ENCODE results near the gene MKLN1. TPM values are rescaled to one million over a fixed set of nuclear protein-coding genes. Genes with fewer than 3 reads are reported as not detected.
A peak's percentile ranks its signal among the peaks of the same experiment; 100 is the strongest.

MKLN1 gene
- total RNA-seq, 1 experiment from 2014 or later: 32.0 TPM

GRCh38 chr7:131354390-131354789 lies 26.7 kb downstream of the MKLN1 start:
- no peak for DNase-seq (ENCODE audit: low read depth)

DNA sequence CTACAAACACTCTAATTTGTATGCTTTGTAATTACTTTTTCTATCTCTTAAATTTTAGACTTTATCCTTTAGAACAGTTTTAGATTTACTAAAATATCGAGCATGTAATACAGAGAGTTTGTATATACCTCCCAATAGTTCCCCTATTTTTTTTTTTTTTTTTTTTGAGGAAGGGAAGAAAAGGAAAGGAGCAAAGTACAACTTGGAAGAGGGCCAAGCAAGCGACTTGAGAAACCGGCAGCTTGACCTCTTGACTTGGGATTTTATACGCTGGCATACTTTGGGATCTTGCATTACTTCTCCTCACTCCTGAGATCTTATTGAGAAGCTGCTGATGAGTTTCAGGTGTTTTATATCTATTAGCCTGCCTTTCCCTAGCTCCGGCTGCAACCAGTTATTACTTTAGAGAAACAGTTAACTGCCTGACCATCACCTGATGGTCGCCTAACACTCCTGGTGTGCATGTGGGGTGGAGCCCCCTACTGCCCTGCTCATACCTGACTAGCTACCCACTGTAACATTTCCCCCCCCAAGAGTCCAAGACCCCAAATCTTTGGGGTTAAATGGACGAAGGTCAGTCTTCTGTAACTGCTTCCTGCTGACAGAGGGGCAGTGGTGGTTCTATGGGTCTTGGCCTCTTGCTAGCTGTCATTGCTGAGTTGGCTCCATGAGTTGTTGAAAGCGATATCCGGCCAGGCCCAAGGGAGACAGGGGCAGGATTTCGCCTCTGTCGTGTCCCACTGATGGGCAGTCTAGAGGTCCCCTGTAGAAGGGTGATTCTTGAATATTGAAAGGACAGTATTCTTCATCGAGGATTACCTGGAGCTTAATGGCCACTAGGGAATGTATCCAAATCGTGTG lies 28.5 kb downstream of the MKLN1 start:
- DNase-seq (ENCODE audit: low read depth): no peak

GRCh38 chr7:131357282-131357880 lies 29.7 kb downstream of the MKLN1 start:
- peak; percentile 18 for DNase-seq (ENCODE audit: low read depth)

GRCh38 chr7:131358636-131359035 lies 31.0 kb downstream of the MKLN1 start:
- no peak for DNase-seq (ENCODE audit: low read depth)

- DNase-seq (ENCODE audit: low read depth): no peak
Measured at GRCh38 chr7:131359136-131359776, 31.6 kb downstream of the MKLN1 start.

GRCh38 chr7:131363719-131364118 lies 36.0 kb downstream of the MKLN1 start:
- peak; percentile 14 for DNase-seq (ENCODE audit: low read depth)

DNA sequence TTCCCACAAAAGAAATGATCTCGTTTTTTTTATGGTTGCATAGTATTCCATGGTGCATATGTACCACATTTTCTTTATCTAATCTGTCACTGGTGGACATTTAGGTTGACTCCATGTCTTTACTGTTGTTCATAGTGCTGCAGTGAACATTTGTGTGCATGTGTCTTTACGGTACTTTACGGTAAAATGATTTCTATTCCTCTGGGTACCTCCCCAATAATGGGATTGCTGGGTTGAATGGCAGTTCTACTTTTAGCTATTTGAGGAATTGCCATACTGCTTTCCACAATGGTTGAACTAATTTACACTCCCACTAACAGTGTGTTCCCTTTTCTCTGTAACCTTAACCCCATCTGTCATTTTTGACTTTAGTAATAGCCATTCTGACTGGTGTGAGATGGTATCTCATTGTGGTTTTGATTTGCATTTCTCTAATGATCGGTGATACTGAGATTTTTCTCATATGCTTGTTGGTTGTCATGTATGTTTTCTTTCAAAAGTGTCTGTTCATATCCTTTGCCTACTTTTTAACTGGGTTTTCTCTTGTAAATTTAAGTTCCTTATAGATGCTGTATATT lies 37.2 kb downstream of the MKLN1 start:
- DNase-seq (ENCODE audit: low read depth): peak; percentile 27

GRCh38 chr7:131365838-131366237 lies 38.2 kb downstream of the MKLN1 start:
- DNase-seq (ENCODE audit: low read depth): no peak

DNA sequence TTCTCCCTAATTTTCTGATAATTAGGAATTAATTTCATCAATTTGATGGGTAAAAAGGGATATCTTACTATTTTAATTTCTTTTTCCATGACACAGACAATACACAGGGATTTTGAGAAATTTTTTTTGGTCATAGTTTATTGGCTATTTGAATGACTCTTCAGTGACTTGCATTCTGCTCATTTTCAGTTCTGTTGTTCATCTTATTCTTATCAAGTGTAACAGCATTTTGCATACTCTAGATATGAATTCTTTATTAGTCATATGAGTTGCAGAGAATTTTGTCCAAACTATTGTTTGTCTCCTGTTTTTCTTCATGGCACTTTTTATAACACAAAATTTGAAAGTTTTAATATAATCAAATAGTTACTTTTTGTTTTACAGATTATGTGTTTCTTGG lies 41.7 kb downstream of the MKLN1 start:
- DNase-seq (ENCODE audit: low read depth): no peak

DNA sequence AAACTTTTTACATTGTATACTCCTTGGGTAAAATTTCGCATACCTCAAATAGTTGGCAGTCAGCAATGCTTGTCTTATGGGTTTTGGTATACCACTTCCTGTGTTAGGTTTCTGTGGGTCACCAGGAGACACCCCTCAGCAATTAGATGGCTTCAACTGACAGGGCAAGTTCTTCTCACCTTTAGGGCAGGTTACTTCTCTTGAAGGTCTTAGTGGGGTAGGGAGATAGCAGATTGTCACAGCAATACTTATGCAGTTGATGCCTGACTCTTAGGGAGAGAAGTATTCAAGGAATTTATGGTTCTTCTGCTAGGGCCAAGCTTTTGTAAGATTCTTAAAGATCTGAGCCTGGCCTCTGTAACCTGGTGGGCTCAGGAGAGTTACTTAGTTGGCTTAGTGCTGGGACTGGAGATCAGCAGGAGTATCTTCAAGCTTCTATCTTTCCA lies 42.9 kb downstream of the MKLN1 start:
- peak; percentile 84 for DNase-seq (ENCODE audit: low read depth)

GRCh38 chr7:131371411-131371810 lies 43.7 kb downstream of the MKLN1 start:
- DNase-seq (ENCODE audit: low read depth): no peak

- no peak for DNase-seq (ENCODE audit: low read depth)
Measured at GRCh38 chr7:131372554-131372953, 44.9 kb downstream of the MKLN1 start.

DNA sequence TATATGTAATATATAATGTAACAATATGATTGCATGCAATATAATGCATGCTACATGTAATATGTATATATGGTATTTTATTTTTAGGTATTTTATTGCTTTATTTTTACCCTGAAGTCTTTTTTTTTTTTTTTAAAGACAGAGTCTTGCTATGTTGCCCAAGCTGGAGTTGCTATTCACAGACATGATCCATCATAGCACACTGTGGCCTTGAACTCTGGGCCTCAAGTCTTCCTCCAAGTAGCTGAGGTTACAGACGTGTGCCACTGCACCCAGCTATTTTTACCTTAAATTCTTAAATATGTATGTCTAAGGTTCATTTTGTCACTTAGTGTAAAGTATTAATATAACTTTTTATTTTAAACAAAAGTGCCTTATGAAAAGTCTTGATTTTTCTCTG lies 47.1 kb downstream of the MKLN1 start:
- no peak for DNase-seq (ENCODE audit: low read depth)

DNA sequence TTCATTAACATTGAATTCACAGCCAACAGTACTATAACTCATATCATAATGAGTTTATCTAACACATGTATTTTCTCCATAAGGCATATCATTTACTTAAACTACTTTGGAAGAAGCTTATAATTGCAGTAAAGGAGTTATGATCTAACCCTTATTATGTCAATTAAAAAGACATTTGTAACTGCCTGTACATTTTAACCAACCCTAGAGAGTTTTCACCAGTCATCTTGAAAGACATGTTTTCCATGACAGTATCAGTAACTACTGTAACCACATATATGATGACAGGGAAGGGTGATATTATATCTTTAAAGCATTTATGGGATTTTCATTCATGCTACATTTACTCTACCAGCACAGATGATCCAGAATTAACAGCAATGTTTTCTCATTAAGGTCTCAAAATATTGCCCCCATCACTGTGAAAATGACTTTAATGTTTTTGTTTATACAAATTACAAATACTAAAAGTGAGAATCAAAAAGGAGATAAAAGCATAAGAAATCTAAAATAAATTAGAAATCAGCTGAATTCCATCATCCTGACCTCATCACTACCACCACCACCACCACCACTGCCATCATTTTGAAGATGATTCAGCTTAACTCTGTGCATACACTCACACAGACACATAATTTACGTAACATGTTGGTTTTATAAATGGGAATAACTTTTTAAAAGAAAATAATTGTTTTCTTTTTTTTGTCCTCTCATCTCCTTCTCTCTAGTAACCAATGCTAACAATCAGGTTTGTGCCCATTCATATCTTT lies 53.6 kb downstream of the MKLN1 start:
- peak; percentile 71 for DNase-seq (ENCODE audit: low read depth)

DNA sequence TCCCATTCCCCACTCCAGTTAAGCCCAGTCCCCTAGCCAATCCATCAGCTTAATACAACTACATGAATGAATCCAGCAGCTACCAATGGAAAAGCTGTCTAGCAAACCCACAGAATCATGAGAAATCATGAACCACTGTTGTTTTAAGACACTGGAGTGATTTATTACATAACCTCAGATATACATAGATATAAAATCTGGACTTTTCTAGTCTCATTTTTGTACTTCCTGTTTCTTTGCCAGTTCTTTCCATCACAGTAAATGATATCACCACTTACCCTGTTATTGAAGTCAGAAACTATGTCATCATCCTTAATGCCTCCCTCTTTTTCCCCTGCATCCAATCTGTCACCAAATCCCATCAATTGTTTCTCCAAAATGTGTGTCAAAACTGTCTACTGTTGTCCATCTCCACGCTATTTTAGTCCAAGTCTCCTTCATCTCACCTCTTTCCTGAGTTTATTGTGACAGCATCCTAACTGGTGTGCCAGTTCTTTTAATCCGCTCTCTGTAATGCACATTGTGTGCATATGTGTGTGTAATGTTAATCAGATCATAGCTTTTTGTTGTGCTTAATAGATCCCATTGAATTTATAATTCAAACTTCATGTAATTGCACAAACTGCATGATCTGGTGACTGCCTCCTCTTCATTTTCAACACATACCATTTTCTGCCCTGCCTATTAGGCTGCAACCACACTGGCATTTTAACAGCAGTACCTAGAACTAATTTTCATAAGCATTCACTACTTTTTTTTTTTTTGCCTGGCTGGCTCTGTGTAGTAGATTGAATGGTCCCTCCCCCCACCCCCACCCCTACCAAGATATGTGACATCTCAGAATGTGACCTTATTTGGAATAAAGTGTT lies 56.0 kb downstream of the MKLN1 start:
- DNase-seq (ENCODE audit: low read depth): peak; percentile 51

DNA sequence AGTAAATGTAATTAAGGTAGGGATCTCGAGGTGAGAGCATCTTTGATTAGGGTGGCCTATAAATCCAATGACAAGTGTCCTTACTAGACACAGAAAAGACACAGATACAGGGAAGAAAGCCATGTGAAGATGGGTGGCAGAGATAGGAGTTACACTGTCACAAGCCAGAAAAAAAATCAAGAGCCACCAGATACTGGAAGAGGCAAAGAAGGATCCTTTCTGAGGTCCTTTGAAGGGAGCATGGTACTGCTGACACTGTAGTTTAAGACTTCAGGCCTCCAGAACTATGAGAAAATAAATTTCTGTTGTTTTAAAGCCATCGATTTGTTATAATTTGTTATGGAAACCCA lies 56.6 kb downstream of the MKLN1 start:
- no peak for DNase-seq (ENCODE audit: low read depth)

DNA sequence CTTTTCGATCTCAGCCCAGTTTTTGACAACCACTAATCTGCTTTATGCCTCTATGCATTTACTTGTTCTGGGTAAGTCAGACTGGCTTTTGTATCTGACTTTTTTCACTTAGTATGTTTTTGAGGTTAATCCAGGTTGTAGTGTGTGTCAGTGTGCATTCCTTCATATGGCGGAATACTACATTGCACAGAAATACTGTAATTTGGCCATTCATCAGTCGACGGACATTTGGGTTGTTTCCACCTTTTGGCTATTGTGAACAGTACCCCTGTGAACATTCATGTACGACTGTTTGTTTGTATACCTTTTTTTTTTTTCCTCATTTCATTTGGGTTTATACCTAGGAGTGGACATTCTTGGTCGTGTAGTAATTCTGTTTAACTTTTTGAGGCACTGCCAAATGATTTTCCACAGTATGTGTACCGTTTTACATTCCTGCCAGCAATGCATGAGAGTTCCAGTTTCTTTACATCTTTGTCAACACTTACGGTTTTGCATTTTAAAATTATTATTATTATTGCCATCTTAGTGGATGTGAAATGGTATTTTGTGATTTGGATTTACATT lies 57.4 kb downstream of the MKLN1 start:
- peak; percentile 59 for DNase-seq (ENCODE audit: low read depth)

DNA sequence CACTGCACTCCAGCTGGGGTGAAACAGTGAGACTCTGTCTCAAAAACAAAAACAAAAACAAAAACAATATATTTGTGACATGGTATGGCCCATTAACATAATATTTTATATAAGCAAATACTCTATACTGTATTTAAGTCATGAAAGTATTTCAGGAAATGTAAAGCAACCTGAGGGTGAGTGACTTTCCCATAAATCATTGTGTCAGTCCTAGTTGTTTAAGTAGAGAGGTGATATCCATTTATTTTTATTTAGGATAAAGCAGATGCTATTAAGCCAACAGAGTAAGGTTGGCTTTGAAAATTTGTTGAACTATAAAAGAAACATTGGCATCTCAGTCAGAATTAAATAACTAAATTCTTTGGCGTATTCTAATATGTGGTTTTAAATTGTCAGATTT lies 60.5 kb downstream of the MKLN1 start:
- no peak for DNase-seq (ENCODE audit: low read depth)

DNA sequence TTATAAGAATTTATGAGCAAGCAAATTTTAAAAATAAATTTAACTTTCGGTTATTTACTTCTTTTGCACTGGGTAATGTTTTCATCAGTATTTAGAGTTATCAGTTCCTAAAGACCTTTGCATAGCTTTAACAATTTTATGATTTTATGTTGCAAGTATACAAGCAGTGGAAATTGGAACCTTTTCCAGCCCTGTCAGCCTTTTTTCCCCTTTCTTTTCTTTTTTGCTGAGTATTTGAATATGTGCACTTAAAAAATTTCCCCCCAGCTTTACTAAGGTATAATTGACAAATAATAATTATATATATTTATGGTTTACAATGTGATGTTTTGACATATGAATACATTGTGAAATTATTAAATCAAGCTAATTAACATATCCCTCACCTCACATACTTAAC lies 62.6 kb downstream of the MKLN1 start:
- DNase-seq (ENCODE audit: low read depth): no peak

GRCh38 chr7:131391145-131391544 lies 63.5 kb downstream of the MKLN1 start:
- no peak for DNase-seq (ENCODE audit: low read depth)

Measured in M059J (cell line).